ENCODE results near the gene C12orf76. TPM values are rescaled to one million over a fixed set of nuclear protein-coding genes. Genes with fewer than 3 reads are reported as not detected.
"Not testable (repeated sequence)": the region's sequence is repeated elsewhere in the genome, so short reads cannot be mapped to it uniquely, and the experiment has no call there.

The C12orf76 gene
- total RNA-seq, 2 experiments from 2014 or later = 12.1 to 12.9 TPM

DNA sequence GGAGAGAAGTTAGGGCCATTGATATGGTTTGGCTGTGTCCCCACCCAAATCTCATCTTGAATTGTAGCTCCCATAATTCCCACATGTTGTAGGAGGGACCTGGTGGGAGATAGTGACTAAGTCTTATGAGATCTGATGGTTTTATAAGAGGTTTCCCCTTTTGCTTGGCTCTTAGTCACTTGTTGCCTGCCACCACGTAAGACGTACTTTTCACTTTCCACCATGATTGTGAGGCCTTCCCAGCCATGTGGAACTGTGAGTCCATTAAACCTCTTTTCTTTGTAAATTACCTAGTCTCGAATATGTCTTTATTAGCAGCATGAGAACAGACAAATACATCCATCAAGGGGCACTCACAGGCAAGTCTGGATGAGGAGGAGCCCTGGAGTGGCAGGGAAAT is 8.3 kb upstream of the C12orf76 start:
- DNase-seq; H3K27ac Mint-ChIP-seq; H3K4me3 Mint-ChIP-seq; H3K27me3 Mint-ChIP-seq (ENCODE audit: low read depth); H3K9me3 Mint-ChIP-seq; CTCF ChIA-PET; H3K36me3 Mint-ChIP-seq (ENCODE audit: low read depth); intact Hi-C loops (cut with micrococcal nuclease): not testable (repeated sequence)
- peaks cover 20% of the 10 kb centered on the region for H3K4me1 Mint-ChIP-seq (ENCODE audit: low read depth)

DNA sequence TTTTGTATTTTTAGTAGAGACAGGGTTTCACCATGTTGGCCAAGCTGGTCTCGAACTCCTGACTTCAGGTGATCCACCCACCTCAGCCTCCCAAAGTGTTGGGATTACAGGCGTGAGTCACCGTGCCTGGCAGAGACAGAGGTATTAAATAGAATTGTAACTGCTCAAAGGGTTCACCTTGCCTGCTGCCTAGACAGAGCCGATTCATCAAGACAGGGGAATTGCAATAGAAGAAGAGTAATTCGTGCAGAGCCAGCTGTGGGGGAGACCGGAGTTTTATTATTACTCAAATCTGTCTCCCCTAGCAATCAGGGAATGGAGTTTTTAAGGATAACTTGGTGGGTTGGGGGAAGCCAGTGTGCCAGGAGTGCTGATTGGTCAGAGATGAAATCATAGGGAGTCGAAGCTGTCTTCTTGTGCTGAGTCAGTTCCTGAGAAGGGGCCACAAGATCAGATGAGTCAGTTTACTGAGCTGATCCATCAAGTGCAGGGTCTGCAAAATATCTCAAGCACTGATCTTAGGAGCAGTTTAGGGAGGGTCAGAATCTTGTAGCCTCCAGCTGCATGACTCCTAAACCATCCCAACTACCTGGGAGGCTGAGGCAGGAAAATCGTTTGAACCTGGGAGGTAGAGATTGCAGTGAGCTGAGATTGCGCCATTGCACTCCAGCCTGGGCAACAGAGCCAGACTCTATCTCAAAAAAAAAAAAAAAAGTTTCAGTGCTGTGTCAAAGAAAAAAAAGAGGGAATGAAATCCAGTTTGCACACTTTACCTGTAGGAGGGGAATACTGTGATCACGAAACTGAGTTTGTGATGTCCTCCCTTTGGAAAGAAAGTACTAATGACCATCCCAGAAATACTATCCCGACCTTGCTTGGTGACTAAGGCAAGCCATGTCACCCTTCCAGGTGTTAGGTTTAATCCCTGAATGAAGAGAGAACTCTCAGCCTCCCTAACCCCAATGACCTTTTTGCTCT is 7.3 kb upstream of the C12orf76 start:
- H3K27me3 Mint-ChIP-seq (ENCODE audit: low read depth); DNase-seq; H3K9me3 Mint-ChIP-seq; intact Hi-C loops (cut with micrococcal nuclease); H3K4me3 Mint-ChIP-seq; H3K27ac Mint-ChIP-seq; H3K36me3 Mint-ChIP-seq (ENCODE audit: low read depth): not testable (repeated sequence)
- CTCF ChIA-PET = interaction anchor here (0.6 kb wide), 1 partner anchor 43 kb away, joined by 3 read pairs; no protein-coding TSS in a partner anchor
- H3K4me1 Mint-ChIP-seq (ENCODE audit: low read depth) = peaks cover 17% of the 10 kb centered on the region

DNA sequence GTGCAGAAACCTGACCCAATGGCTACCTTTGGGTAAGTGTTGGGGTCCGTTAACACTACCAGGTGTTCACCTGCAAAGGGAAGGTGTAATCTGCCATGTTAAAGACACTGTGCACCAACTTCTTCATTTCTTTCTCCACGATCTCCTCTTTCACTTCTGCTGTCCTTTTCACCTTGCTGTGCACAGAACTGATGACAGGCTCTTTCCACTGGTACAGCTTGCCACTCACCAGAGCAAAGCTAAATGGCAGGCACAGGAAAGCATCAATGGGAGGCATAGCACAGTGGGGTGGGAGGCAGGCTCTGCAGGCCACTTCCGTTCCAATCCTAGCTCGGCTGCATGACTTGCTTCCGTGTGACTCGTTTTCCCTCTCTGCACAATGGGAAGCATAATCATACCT is 2.6 kb upstream of the C12orf76 start:
- Mint-ChIP-seq H3K36me3 (ENCODE audit: low read depth) (no peaks in the 10 kb centered on the region), H3K27me3 (ENCODE audit: low read depth) (no peaks in the 10 kb centered on the region), H3K27ac (no peak overlapping the region), H3K4me3 (no peak overlapping the region), H3K4me1 (ENCODE audit: low read depth) (peaks cover 33% of the 10 kb centered on the region), H3K9me3 (no peaks in the 10 kb centered on the region)
- DNase-seq = no peak
- intact Hi-C loops (cut with micrococcal nuclease) = no loop called here
- CTCF ChIA-PET = no interaction called here

DNA sequence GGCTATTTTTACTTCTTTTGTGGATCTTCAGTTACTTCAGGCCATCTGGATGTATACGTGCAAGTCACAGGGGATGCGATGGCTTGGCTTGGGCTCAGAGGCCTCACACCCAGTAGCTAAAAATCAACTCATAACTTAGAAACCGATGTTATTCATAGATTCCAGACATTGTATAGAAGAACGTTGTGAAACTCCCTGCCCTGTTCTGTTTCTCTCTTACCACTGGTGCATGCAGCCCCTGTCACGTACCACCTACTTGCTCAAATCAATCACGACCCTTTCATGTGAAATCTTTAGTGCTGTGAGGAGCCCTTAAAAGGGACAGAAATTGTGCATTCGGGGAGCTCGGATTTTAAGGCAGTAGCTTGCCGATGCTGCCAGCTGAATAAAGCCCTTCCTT is 1.3 kb upstream of the C12orf76 start:
- Mint-ChIP-seq H3K27ac (peak overlapping the region; percentile 87), H3K4me1 (ENCODE audit: low read depth) (peaks cover 26% of the 10 kb centered on the region), H3K4me3 (peak overlapping the region; percentile 83)
- DNase-seq; H3K27me3 Mint-ChIP-seq (ENCODE audit: low read depth); CTCF ChIA-PET; H3K36me3 Mint-ChIP-seq (ENCODE audit: low read depth); H3K9me3 Mint-ChIP-seq: not testable (repeated sequence)
- intact Hi-C loops (cut with micrococcal nuclease) = loop anchor here (2.0 to 5.0 kb wide), 2 partner anchors 45 to 337 kb away; partner anchors contain the start of gene FAM222A

DNA sequence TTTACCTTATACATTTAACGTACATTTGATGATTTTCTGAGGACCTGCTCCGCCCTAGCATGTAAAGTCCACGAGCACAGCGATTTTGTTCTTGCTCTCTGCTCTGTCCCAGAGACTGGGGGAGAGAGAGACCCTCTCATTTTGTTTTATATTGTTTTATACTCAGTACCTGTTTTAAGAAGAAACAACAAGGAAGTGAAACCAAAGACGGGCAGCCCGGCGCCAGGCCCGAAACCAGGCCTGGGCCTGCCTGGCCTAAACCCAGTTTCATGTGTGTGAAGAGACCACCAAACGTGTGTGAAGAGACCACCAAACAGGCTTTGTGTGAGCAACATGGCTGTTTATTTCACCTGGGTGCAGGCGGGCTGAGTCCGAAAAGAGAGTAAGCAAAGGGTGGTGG is 712 bp upstream of the C12orf76 start:
- DNase-seq; CTCF ChIA-PET; H3K27me3 Mint-ChIP-seq (ENCODE audit: low read depth); H3K9me3 Mint-ChIP-seq; H3K36me3 Mint-ChIP-seq (ENCODE audit: low read depth): not testable (repeated sequence)
- H3K27ac Mint-ChIP-seq = peak overlapping the region; percentile 87
- H3K4me3 Mint-ChIP-seq = peak overlapping the region; percentile 83
- intact Hi-C loops (cut with micrococcal nuclease) = loop anchor here (2.0 to 5.0 kb wide), 2 partner anchors 44 to 337 kb away; partner anchors contain the start of gene FAM222A
- peaks cover 27% of the 10 kb centered on the region for H3K4me1 Mint-ChIP-seq (ENCODE audit: low read depth)

DNA sequence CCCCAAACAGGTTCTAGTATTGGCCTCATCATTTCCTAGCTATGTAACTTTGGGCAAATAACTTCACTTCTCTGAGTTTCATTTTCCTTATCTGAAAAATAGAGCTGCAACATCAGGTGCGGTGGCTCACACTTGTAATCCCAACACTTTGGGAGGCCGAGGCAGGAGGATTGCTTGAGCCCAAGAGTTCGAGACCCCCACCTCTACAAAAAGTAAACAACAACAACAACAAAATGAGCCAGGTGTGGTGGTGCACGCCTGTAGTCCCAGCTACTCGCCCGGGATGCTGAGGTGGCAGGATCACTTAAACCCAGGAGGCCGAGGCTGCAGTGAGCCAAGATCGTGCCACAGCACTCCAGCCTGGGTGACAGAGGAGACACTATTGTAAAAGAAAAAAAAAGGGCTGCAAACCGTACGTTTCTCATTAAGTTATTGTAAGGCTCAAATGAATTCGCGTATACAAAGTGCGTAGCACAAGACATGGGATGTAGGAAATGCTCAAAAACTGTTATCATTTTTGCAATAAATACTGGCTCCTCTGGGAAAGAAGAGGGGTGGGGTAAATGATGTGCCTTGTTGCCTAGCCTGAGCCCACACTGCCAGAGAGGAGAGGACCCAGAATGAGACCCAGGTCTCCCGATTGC is 903 bp downstream of the C12orf76 start:
- Mint-ChIP-seq H3K36me3 (ENCODE audit: low read depth) (peaks cover 2% of the 10 kb centered on the region), H3K4me1 (ENCODE audit: low read depth) (peaks cover 34% of the 10 kb centered on the region), H3K9me3 (no peaks in the 10 kb centered on the region), H3K27me3 (ENCODE audit: low read depth) (no peaks in the 10 kb centered on the region), H3K4me3 (peak overlapping the region; percentile 83), H3K27ac (no peak overlapping the region)
- CTCF ChIA-PET = interaction anchor here (0.7 to 1.4 kb wide), 4 partner anchors 49 to 107 kb away, joined by 3 to 4 read pairs (median 4); partner anchors contain the start of gene IFT81
- no peak for DNase-seq
- intact Hi-C loops (cut with micrococcal nuclease) = loop anchor here (5.0 kb wide), 1 partner anchor 335 kb away; the partner anchor contains the start of gene FAM222A

DNA sequence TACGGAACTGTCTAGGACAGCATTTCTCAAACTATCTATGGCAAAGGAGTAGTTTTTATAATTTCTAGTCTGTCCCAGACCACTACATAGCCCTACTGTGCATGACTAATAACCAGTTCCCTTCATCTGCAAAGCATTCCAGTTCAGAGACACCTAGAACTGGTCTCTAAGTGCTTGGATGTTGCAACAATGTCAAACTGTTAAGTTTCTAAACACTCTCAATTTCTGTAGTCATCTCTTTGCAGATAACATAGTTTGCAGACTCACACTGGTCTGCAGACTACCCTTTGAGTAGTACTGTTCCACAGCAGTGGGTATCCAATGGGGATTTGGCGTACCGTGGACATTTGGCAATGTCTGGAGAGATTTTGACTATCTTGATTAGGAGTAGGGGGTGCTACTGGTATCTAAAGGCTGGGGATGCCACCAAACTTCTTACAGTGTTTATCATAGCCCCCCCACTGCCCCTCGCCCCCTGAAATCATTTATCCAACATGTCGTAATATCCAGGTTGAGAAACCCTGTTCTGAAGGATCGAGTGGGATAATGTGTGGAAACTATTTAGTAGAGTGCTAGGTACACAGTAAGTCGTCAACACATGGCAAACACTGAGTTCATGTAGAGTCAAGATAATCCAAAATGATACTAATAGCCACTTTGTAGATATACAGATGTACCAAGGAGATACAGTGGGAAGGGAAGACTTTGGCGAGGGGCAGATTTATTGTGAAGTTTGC is 1.7 kb downstream of the C12orf76 start:
- intact Hi-C loops (cut with micrococcal nuclease) = loop anchor here (5.0 kb wide), 1 partner anchor 334 kb away; the partner anchor contains the start of gene FAM222A
- Mint-ChIP-seq H3K4me1 (ENCODE audit: low read depth) (peaks cover 37% of the 10 kb centered on the region), H3K27ac (no peak overlapping the region), H3K9me3 (no peaks in the 10 kb centered on the region), H3K4me3 (peak overlapping the region; percentile 36), H3K36me3 (ENCODE audit: low read depth) (peaks cover 4% of the 10 kb centered on the region), H3K27me3 (ENCODE audit: low read depth) (no peaks in the 10 kb centered on the region)
- no peak for DNase-seq
- CTCF ChIA-PET = interaction anchor here (0.7 to 1.4 kb wide), 2 partner anchors 77 to 78 kb away, joined by 4 read pairs; partner anchors contain the start of gene IFT81

DNA sequence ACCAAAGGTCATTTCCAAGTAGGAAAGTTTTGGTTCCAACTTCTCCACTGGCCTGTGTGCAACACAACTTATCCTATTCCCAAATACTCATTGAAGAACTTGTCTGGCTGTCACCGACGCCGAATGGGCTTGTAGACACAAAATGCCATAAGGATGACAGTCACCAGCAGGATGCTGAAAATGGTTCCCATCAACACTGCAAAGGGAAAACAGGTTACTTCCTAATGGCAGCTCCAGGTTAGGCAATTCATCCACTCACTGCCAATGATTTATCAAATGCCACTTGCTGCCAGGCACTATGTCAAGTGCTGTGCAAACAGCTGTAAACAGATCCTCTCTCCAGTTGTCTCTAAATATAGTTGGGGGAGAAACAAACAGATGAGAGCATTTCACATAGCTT is 6.1 kb downstream of the C12orf76 start:
- no peak for DNase-seq
- Mint-ChIP-seq H3K36me3 (ENCODE audit: low read depth) (peaks cover 6% of the 10 kb centered on the region), H3K4me1 (ENCODE audit: low read depth) (peaks cover 49% of the 10 kb centered on the region), H3K27ac (no peak overlapping the region), H3K27me3 (ENCODE audit: low read depth) (no peaks in the 10 kb centered on the region), H3K4me3 (no peak overlapping the region), H3K9me3 (no peaks in the 10 kb centered on the region)
- CTCF ChIA-PET = interaction anchor here (0.7 to 1.5 kb wide), 7 partner anchors 11 to 364 kb away, joined by 3 to 5 read pairs (median 4); no protein-coding TSS in a partner anchor
- intact Hi-C loops (cut with micrococcal nuclease) = no loop called here

DNA sequence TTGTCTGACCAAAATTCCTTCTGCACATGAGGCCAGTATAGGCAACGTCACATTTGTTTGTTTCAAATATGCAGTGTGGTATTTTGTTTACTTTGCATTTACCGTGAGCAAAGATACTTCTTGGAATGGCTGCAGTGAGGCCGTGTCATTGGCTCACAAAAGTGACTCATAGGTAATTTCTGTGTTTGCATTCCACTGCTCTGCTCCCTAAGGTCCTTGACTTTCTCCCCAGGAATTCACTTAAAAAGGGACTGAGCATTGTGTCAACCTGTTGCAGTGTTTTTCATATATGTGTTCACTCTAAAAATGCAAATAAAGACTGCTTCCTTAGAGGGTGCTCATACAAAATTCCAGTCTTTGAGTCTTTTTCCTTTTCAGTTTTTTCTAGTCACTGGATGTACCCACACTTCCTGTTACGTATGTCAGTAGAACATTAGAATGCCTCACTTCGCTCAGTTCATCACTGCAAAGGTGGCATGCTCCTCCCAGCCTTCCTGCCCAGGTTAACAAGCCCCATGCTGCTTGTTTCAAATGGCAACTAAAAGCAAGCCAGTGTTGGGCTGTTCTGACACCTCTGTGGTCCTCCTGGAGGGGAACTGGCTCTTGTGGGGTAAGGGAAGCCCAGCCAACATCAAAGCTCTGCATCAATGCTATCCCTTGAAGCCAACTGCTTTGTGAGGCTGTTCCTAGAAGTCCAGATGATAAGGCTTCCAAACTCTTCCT is 9.1 kb downstream of the C12orf76 start:
- H3K4me1 Mint-ChIP-seq (ENCODE audit: low read depth) = peaks cover 38% of the 10 kb centered on the region
- intact Hi-C loops (cut with micrococcal nuclease) = no loop called here
- peaks cover 15% of the 10 kb centered on the region for H3K36me3 Mint-ChIP-seq (ENCODE audit: low read depth)
- H3K9me3 Mint-ChIP-seq = no peaks in the 10 kb centered on the region
- peak; percentile 69 for DNase-seq
- no peaks in the 10 kb centered on the region for H3K27me3 Mint-ChIP-seq (ENCODE audit: low read depth)
- CTCF ChIA-PET = interaction anchor here (1.1 kb wide), 1 partner anchor 35 kb away, joined by 3 read pairs; no protein-coding TSS in a partner anchor
- H3K27ac Mint-ChIP-seq = peak overlapping the region; percentile 89
- no peak overlapping the region for H3K4me3 Mint-ChIP-seq

DNA sequence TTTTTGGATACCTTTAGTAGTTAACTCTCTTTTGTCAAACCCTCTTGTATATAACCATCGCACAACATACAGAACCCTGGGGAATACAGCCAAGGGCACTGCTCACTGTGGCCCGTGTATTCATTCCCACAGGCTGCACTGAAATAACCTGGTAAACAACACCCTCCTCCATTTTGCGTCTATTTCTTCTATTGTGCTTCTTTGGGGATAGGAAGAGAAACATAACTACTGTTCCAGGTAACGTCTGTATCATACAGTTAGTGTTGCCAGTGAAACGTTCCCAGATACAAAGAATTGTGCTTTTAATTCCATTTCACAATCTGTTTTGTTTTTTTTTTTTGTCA is 9.6 kb downstream of the C12orf76 start:
- Mint-ChIP-seq H3K36me3 (ENCODE audit: low read depth) (peaks cover 15% of the 10 kb centered on the region), H3K27ac (peak overlapping the region; percentile 89), H3K4me1 (ENCODE audit: low read depth) (peaks cover 37% of the 10 kb centered on the region), H3K9me3 (no peaks in the 10 kb centered on the region), H3K27me3 (ENCODE audit: low read depth) (no peaks in the 10 kb centered on the region), H3K4me3 (no peak overlapping the region)
- CTCF ChIA-PET = no interaction called here
- DNase-seq = no peak
- intact Hi-C loops (cut with micrococcal nuclease) = no loop called here

DNA sequence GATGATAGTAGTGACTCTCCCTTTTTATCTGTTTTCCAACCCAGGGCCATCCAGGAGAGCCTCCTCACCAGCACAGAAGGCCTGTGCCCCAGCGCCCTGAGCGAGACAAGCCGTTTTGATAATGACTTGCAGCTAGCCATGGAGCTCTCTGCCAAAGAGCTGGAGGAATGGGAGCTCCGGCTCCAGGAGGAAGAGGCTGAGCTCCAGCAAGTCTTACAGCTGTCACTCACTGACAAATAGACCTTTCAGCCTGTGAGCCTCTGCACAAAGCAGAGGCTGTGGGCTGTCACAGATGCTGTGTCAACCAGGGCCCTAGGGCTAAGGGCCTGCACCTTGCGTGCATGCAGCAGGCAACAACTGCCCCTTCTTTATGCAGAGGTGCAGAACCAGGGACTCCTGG is 11.0 kb downstream of the C12orf76 start:
- no peak for DNase-seq
- H3K4me1 Mint-ChIP-seq (ENCODE audit: low read depth) = peaks cover 30% of the 10 kb centered on the region
- no peaks in the 10 kb centered on the region for H3K27me3 Mint-ChIP-seq (ENCODE audit: low read depth)
- no peak overlapping the region for H3K4me3 Mint-ChIP-seq
- peaks cover 18% of the 10 kb centered on the region for H3K36me3 Mint-ChIP-seq (ENCODE audit: low read depth)
- H3K9me3 Mint-ChIP-seq = no peaks in the 10 kb centered on the region
- intact Hi-C loops (cut with micrococcal nuclease) = no loop called here
- CTCF ChIA-PET = interaction anchor here (1.0 to 1.5 kb wide), 2 partner anchors 11 to 97 kb away, joined by 3 to 4 read pairs; no protein-coding TSS in a partner anchor
- H3K27ac Mint-ChIP-seq = no peak overlapping the region

All from activated naive CD4-positive, alpha-beta T cell treated with anti-CD3 and anti-CD28 coated beads for 36 hours (primary cell).